ENCODE data around the gene ZDHHC1. TPM values are rescaled to one million over a fixed set of nuclear protein-coding genes. Genes with fewer than 3 reads are reported as not detected.

Gene ZDHHC1
- total and polyA plus RNA-seq, 4 donors = 0.33 to 1.6 (median 1.1) TPM

DNA sequence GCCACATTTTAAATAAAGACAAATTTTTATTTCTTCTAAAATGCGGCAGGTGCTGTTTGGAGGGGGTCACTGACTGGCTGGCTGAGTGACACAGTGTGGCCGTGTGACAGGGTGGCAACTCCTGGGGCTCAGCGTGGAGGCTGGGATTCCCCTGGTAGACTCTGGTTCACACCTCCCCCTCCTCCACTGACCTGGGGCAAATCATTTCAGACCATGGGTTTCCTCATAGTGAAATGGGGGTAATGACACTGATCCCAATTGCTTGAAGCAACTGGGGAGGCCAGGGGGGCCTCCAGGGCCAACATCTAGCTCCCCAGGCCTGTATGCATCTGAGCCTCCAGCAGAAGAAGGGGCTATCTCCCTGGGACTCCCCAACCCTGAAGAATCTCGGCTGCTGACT, 21.2 kb upstream of the ZDHHC1 start (continued):
- TF ChIP-seq RAD21 (IDR thresholded peaks at IDR 0.05) (no peak), FOXA2 (IDR thresholded peaks at IDR 0.05) (no peak), JUND (IDR thresholded peaks at IDR 0.05) (no peak), HNF4G (IDR thresholded peaks at IDR 0.05) (no peak), GABPA (IDR thresholded peaks at IDR 0.05 in 1 of 2, conservative IDR thresholded peaks at IDR 0.05 in 1 of 2) (no peak), FOXA1 (IDR thresholded peaks at IDR 0.05) (no peak)

DNA sequence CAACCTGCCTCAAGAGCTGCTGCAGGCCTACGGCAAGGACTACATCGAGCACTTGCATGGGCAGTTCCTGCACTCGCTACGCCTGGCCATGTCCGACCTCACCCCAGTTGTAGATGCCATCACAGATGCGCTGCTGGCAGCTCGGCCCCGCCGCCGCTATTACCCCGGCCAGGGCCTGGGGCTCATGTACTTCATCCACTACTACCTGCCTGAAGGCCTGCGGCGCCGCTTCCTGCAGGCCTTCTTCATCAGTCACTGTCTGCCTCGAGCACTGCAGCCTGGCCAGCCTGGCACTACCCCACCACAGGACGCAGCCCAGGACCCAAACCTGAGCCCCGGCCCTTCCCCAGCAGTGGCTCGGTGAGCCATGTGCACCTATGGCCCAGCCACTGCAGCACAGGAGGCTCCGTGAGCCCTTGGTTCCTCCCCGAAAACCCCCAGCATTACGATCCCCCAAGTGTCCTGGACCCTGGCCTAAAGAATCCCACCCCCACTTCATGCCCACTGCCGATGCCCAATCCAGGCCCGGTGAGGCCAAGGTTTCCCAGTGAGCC, 20.4 kb upstream of the ZDHHC1 start:
- Histone ChIP-seq H3K27me3 (ENCODE audit: control insufficient read depth in 4 of 4, insufficient read depth in 4 of 4, low read length in 3 of 4) (no peaks in the 10 kb centered on the region), H3K9me3 (ENCODE audit: control insufficient read depth in 4 of 4, low read length in 3 of 4) (no peaks in the 10 kb centered on the region), H3K36me3 (ENCODE audit: control insufficient read depth in 4 of 4, insufficient read depth in 3 of 4, low read depth in 1 of 4, low read length in 3 of 4) (peaks cover 0 to 21% (median 10%) of the 10 kb centered on the region in 4 donors), H3K27ac (ENCODE audit: low read depth in 1 of 2, low read length in 2 of 2) (no peak overlapping the region), H3K4me3 (ENCODE audit: low read depth in 1 of 3, low read length in 3 of 3) (no peak overlapping the region), H3K9ac (ENCODE audit: low read depth in 1 of 2, low read length in 2 of 2) (no peak overlapping the region), H3K4me1 (ENCODE audit: control insufficient read depth in 4 of 4, insufficient read depth in 4 of 4, low read length in 3 of 4) (peaks cover 7 to 21% (median 16%) of the 10 kb centered on the region in 4 donors)
- no peak for TF ChIP-seq NR2F2 (IDR thresholded peaks at IDR 0.05)
- no peak for TF ChIP-seq YY1 (IDR thresholded peaks at IDR 0.05)
- TF ChIP-seq FOXA1 (IDR thresholded peaks at IDR 0.05) = no peak
- TF ChIP-seq, protein P1, sequence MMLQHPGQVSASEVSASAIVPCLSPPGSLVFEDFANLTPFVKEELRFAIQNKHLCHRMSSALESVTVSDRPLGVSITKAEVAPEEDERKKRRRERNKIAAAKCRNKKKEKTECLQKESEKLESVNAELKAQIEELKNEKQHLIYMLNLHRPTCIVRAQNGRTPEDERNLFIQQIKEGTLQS (IDR thresholded peaks at IDR 0.05) = no peak
- no peak for TF ChIP-seq RXRA (IDR thresholded peaks at IDR 0.05)
- no peak for TF ChIP-seq SP1 (IDR thresholded peaks at IDR 0.05)
- no peak for DNase-seq (ENCODE audit: low spot score)
- 96% methylated on average over 23 of the region's 23 CpGs for WGBS

DNA sequence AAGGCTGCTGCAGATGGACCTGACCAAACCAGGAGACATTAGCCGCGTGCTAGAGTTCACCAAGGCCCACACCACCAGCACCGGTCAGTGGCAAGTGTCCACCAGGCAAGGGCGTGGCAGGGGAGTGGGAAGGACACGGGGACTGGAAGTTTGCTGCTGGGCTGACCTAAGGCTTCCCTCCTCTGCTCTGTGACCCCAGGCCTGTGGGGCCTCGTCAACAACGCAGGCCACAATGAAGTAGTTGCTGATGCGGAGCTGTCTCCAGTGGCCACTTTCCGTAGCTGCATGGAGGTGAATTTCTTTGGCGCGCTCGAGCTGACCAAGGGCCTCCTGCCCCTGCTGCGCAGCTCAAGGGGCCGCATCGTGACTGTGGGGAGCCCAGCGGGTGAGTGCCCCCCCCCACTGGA, 19.5 kb upstream of the ZDHHC1 start:
- 97% methylated on average over 16 of the region's 16 CpGs for WGBS
- TF ChIP-seq FOXA2 (IDR thresholded peaks at IDR 0.05) (no peak), EGR1 (IDR thresholded peaks at IDR 0.05; ENCODE audit: low read depth in 2 of 2) (no peak), RXRA (IDR thresholded peaks at IDR 0.05) (no peak), HNF4A (conservative IDR thresholded peaks at IDR 0.05) (no peak), JUND (IDR thresholded peaks at IDR 0.05) (no peak)
- TF ChIP-seq, protein P2, sequence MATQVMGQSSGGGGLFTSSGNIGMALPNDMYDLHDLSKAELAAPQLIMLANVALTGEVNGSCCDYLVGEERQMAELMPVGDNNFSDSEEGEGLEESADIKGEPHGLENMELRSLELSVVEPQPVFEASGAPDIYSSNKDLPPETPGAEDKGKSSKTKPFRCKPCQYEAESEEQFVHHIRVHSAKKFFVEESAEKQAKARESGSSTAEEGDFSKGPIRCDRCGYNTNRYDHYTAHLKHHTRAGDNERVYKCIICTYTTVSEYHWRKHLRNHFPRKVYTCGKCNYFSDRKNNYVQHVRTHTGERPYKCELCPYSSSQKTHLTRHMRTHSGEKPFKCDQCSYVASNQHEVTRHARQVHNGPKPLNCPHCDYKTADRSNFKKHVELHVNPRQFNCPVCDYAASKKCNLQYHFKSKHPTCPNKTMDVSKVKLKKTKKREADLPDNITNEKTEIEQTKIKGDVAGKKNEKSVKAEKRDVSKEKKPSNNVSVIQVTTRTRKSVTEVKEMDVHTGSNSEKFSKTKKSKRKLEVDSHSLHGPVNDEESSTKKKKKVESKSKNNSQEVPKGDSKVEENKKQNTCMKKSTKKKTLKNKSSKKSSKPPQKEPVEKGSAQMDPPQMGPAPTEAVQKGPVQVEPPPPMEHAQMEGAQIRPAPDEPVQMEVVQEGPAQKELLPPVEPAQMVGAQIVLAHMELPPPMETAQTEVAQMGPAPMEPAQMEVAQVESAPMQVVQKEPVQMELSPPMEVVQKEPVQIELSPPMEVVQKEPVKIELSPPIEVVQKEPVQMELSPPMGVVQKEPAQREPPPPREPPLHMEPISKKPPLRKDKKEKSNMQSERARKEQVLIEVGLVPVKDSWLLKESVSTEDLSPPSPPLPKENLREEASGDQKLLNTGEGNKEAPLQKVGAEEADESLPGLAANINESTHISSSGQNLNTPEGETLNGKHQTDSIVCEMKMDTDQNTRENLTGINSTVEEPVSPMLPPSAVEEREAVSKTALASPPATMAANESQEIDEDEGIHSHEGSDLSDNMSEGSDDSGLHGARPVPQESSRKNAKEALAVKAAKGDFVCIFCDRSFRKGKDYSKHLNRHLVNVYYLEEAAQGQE (IDR thresholded peaks at IDR 0.05) = no peak
- Histone ChIP-seq H3K36me3 (ENCODE audit: control insufficient read depth in 4 of 4, insufficient read depth in 3 of 4, low read depth in 1 of 4, low read length in 3 of 4) (peaks cover 0 to 21% (median 10%) of the 10 kb centered on the region in 4 donors), H3K9ac (ENCODE audit: low read depth in 1 of 2, low read length in 2 of 2) (no peak overlapping the region), H3K4me1 (ENCODE audit: control insufficient read depth in 4 of 4, insufficient read depth in 4 of 4, low read length in 3 of 4) (peaks cover 9 to 17% (median 15%) of the 10 kb centered on the region in 4 donors), H3K27me3 (ENCODE audit: control insufficient read depth in 4 of 4, insufficient read depth in 4 of 4, low read length in 3 of 4) (no peaks in the 10 kb centered on the region), H3K27ac (ENCODE audit: low read depth in 1 of 2, low read length in 2 of 2) (peak overlapping the region in 1 of 2 donors; percentile 28), H3K4me3 (ENCODE audit: low read depth in 1 of 3, low read length in 3 of 3) (no peak overlapping the region), H3K9me3 (ENCODE audit: control insufficient read depth in 4 of 4, low read length in 3 of 4) (no peaks in the 10 kb centered on the region)
- DNase-seq (ENCODE audit: low spot score) = no peak
